GM18951 (cell line): ENCODE results near the gene JCAD.

Experiments
- POLR2A ChIP-seq: IDR thresholded peaks from 4 replicates; pipeline ENCODE4 v1.6.1; 2011; ENCODE audit warnings: mild to moderate bottlenecking; ENCODE audit not compliant: insufficient read length, insufficient read depth; ENCODE audit errors: extremely low read depth
- in situ Hi-C: fragments of 300-500 bp; cut with MboI; formaldehyde crosslinking; loops from one replicate; pipeline ENCODE4 v1.12.0; 2022; ENCODE audit warnings: low sequenced_read_pairs, mixed read lengths, inconsistent platforms; ENCODE audit not compliant: unreplicated experiment

Gene JCAD

DNA sequence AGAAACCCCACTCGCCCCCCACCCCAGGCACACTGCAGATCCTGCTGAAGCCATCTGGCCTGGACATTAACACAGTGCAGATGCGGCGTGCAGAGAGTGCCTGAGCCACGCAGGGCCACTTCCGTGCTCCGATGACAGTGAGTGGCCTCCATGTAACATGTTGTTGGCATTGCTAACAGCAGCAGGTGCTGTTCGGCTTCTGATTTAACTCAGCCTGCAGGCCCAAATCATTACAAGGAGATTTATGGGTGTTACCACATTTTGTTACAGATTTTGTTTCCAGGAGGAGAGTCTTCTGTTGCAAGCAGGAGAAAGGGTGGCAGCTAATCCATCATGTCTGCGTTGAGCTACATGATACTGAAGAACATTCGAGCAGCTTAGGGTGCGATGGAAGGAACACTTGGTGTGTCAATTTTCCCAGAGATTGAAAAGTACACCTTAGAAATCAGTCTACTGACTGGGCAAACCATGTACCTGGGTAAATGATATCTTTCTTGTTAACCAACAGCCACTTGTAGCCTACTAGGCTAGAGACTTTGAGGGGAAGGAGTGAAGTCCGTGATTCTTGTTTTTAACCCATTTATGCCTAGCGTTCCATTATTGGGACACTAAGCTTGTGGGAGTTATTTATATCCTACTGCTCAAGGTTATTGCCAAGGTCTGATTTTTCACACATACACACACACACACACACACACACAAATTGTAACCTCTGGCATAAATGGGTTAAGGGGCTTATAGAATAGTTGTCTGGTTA lies 90.0 kb downstream of the JCAD start:
- in situ Hi-C loops: no loop called here
- no peak for TF ChIP-seq POLR2A

DNA sequence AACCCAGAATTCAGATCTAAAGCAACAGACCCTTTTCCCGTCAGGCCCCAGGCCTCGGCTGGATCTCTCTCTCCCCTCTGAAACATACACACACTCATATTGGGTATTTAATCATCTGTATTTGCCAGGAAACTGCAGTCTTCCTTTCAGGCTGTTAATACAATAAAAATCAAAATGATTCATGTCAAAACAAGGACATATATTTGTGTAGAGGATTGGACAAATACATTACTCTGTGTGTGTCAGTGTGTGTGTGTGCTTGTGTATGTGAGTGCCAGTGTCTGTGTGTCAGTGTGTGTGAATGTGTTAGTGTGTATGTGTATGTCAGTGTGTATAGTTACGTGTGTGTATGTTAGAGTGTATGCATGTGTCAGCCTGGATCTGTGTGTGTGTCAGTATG lies 90.8 kb downstream of the JCAD start:
- in situ Hi-C loops: no loop called here
- no peak for TF ChIP-seq POLR2A

DNA sequence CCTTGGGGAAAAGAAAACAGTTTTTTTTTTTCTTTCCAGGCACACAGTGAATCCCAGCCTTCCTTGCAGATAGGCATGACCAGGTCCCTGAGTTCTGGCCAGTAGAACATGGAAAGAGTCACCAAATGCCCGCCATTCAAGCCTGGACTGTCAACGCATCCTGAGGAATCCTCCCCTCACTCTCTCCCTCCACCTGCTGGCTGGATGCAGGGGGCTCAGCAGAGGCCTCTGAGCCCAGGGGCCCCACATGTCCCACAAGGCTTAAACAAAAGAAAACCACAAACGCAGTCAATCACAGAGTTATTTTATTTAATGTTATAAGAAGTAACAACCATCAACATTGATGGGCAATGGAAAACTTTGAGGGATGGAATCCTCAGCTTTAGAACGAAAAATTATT lies 93.1 kb downstream of the JCAD start:
- TF ChIP-seq POLR2A: no peak
- in situ Hi-C loops: no loop called here
